HG03571 (cell line): ENCODE measurements around the gene CYP2B6.
"Not testable (repeated sequence)": the region's sequence is repeated elsewhere in the genome, so short reads cannot be mapped to it uniquely, and the experiment has no call there.

ENCODE experiments used
- ATAC-seq: cut with Tn5 transposase; IDR thresholded peaks from one replicate; pipeline ENCODE4 v1.9.1; 2021; ENCODE audit not compliant: unreplicated experiment

The CYP2B6 gene

GRCh38 chr19:40990972-40991381 lies at the start of gene CYP2B6:
Gene CYP2B6, plus strand, starts transcription at chr19:40991282. Its CDS starts 24 bp downstream, at chr19:40991306.
- ATAC-seq: no peak

- ATAC-seq: no peak
Observed at GRCh38 chr19:40941481-40942219, 49.4 kb upstream of the CYP2B6 start.

- ATAC-seq: no peak
Observed at GRCh38 chr19:40945645-40946044, 45.4 kb upstream of the CYP2B6 start.

DNA sequence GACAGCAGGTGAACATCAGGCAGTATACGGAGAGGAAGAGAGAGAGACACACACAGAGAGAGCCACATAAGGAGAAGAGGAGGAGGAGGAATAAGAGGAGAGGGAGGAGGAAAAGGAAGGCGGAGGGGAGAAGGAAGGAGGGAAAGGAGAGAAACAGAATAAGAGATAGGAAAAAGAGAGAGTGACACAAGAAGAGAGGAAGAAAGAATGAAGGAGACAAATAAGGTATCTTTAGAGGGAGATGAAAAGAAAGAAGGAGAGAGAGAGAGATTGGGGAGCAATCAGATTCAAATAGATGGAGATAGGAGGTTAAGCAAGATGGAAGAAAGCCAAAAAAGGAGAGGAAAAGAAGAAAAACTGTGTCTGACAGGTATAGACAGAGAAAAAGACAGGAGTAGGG lies 44.0 kb upstream of the CYP2B6 start:
- no peak for ATAC-seq

DNA sequence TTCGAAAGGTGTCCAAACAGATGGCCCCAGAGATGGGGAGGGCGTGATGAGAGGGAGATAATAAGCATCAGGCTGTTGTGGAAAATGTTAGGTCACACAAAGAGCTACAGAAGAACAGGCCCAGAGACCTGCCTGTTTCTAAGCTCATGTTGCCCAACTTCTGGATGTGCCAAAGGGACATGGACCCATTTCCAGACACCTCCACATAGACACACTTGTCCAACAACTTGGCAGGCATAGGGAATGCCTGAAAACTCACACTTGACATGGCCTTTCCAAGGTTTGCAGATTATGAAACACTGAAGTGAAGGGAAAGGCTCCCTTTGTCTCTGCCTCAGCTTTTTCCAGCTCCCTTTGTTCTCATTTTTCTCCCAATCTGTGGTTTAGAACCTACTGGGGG lies 43.5 kb upstream of the CYP2B6 start:
- no peak for ATAC-seq

DNA sequence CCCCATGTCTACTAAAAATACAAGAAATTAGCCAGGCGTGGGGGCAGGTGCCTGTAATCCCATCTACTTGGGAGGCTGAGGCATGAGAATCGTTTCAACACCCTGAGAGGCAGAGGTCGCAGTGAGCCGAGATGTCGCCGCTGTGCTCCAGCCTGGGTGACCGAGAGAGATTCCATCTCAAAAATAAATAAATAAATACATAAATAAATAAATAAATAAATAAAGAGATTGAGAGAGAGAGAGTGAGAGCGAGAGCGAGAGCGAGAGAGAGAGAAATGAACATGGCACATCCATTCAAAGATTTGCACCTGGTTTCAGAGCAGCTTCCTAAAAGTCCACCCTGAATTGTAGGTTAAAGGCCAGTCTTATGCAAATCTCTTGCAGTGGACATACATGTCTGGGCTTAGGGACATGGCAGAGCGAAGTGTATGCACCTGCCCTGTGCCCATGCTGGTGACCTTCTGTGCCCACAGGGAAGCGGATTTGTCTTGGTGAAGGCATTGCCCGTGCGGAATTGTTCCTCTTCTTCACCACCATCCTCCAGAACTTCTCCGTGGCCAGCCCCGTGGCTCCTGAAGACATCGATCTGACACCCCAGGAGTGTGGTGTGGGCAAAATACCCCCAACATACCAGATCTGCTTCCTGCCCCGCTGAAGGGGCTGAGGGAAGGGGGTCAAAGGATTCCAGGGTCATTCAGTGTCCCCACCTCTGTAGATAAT lies 42.3 kb upstream of the CYP2B6 start:
- no peak for ATAC-seq

DNA sequence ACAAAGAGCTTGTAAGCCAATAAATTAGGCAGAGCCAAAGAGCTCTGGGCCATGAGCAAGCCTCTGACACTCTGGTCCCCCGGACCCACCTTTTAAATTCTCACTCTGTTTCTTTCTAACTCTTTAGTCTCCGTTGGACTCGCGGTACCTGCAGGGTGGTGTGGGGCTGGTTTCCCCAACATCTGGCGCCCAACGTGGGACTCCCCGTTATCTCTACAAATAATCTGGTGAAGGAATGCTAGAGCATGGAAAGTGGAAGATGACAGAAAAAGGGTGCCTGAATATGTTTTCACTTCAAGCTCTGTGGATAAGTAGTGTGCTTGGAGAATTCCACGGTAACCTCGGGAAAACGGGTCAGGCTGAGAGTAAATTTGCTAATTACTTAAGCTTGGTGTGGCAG lies 36.5 kb upstream of the CYP2B6 start:
- ATAC-seq: no peak

- ATAC-seq: no peak
Observed at GRCh38 chr19:40959338-40959737, 31.7 kb upstream of the CYP2B6 start.

- ATAC-seq: no peak
Observed at GRCh38 chr19:40960062-40960685, 30.9 kb upstream of the CYP2B6 start.

- no peak for ATAC-seq
Observed at GRCh38 chr19:40960780-40961179, 30.3 kb upstream of the CYP2B6 start.

DNA sequence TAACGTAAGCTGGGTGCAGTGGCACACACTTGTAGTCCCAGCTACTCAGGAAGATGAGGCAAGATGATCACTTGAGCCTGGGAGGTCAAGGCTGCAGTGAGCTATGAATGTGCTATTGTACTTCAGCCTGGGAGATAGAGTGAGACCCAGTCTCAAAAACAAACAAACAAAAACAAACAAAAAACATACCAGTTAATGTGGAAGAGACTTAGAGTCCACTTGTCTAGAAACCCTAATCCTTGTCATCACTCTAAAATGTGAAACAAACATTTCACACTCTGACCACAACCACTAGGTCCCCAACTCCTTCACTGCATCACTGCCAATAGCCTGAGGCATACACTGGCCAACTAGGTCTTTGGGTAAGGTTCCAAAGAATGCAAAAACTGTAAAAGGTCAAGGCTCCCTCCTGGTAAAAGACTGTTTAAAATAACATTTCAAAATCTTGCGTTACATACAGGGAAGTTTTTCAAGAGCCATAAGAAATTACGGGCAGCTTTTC lies 28.6 kb upstream of the CYP2B6 start:
- no peak for ATAC-seq

DNA sequence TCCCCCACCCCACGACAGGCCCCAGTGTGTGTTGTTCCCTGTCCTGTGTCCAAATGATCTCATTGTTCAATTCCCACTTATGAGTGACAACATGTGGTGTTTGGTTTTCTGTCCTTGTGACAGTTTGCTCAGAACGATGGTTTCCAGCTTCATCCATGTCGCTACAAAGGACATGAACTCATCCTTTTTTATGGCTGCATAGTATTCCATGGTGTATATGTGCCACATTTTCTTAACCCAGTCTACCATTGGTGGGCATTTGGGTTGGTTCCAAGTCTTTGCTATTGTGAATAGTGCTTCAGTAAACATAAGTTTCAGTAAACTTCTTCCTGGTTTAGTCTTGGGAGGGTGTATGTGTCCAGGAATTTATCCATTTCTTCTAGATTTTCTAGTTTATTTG lies 26.7 kb upstream of the CYP2B6 start:
- not testable (repeated sequence) for ATAC-seq

GRCh38 chr19:40965351-40965750 lies 25.7 kb upstream of the CYP2B6 start:
- ATAC-seq: not testable (repeated sequence)

DNA sequence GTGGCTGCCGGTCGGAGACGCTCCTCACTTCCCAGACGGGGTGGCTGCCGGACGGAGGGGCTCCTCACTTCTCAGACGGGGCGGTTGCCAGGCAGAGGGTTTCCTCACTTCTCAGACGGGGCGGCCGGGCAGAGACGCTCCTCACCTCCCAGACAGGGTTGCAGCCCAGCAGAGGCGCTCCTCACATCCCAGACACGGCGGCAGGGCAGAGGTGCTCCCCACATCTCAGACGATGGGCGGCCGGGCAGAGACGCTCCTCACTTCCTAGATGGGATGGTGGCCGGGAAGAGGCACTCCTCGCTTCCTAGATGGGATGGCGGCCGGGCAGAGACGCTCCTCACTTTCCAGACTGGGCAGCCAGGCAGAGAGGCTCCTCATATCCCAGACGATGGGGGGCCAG lies 24.5 kb upstream of the CYP2B6 start:
- not testable (repeated sequence) for ATAC-seq

GRCh38 chr19:40968065-40968464 lies 23.0 kb upstream of the CYP2B6 start:
- ATAC-seq: not testable (repeated sequence)

- not testable (repeated sequence) for ATAC-seq
Observed at GRCh38 chr19:40969721-40970120, 21.4 kb upstream of the CYP2B6 start.

DNA sequence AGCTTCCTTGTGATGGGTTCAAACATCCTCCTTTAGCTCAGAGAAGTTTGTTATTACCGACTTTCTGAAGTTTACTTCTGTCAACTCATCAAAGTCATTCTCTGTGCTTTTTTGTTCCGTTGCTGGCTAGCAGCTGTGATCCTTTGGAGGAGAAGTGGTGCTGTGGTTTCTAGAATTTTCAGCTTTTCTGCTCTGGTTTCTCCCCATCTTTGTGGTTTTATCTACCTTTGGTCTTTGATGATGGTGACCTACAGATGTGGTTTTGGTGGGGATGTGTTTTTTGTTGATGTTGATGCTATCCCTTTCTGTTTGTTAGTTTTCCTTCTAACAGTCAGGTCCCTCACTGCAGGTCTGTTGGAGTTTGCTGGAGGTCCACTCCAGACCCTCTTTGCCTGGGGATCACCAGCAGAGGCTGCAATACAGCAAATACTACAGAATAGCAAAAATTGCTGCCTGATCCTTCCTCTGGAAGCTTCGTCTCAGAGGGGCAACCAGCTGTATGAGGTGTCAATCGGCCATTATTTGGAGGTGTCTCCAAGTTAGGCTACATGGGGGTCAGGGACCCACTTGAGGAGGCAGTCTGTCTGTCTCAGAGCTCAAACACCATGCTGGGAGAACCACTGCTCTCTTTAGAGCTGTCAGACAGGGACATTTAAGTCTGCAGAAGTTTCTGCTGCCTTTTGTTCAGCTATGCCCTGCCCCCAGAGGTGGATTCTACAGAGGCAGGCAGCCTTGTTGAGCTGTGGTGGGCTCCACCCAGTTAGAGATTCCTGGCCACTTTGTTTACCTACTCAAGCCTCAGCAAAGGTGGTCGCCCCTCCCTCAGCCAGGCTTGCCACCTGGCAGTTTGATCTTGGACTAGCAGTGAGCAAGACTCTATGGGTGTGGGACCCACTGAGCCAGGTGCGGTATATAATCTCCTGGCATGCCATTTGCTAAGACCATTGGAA lies 20.4 kb upstream of the CYP2B6 start:
- not testable (repeated sequence) for ATAC-seq

GRCh38 chr19:40974633-40975037 lies 16.4 kb upstream of the CYP2B6 start:
- ATAC-seq: no peak

DNA sequence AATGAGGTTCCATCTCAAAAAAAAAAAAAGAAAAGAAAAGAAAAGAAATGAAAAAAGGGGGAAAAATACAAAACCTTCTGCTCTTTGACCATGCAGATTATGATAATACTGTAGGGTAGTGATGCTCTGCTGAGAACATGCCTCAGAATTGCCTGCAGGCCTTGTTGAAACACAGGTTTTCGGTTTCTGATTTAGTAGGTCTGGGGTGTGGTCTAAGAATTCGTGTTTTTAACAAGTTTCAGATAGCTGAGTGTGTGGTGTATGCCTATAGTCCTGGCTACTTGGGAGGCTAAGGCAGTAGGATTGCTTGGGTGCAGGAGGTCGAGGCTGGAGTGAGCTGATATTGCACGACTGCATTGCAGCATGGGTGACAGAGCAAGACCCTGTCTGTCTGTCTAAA lies 14.9 kb upstream of the CYP2B6 start:
- ATAC-seq: no peak

DNA sequence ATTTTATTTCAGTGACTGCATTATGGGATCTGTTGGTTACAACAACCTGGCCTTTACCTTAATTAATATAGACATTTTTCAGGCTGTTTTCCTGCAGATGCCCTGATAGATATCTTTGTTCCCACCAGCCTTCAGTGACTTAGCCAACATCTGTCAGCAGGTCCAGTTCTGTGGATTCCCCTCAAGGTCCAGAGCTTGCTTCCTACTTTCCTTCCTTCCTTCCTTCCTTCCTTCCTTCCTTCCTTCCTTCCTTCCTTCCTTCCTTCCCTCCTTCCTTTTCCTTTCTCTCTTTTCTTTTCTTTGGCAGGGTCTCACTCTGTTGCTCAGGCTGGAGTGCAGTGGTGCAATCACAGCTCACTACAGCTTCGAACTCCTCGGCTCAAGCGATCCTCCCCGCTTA lies 14.4 kb upstream of the CYP2B6 start:
- no peak for ATAC-seq

- not testable (repeated sequence) for ATAC-seq
Observed at GRCh38 chr19:40979759-40980158, 11.3 kb upstream of the CYP2B6 start.
